HK-2 (cell line): ENCODE measurements around the gene FAM184B.

Experiments
- DNase-seq: peaks from one replicate; pipeline ENCODE4 v3.0.0-alpha.2; 2018; ENCODE audit not compliant: unreplicated experiment

Gene FAM184B

DNA sequence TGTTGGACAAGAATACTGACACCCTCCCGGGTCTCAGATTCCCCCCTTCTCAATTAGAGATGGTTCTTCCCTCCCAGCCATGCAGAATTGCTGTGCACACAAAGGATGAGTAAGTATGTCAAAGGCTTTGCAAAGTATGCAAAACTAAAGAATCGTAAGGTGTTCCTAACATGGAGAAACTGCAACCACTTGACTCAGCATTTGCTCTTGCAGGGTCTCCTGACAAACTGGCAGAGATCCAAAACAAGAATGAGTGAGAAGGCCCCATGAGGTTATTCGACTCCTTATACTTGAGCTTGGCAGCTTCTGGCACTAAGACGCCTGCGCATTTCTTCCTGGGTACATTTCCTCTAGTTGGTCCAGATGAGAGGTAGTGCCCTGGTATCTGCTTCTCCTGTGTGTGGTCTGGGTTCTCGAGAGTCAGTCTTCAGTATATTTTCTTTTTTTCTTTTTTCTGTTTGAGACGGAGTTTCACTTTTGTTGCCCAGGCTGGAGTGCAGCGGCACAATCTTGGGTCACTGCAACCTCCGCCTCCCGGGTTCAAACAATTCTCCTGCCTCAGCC is 8.2 kb downstream of the FAM184B start:
- no peak for DNase-seq

DNA sequence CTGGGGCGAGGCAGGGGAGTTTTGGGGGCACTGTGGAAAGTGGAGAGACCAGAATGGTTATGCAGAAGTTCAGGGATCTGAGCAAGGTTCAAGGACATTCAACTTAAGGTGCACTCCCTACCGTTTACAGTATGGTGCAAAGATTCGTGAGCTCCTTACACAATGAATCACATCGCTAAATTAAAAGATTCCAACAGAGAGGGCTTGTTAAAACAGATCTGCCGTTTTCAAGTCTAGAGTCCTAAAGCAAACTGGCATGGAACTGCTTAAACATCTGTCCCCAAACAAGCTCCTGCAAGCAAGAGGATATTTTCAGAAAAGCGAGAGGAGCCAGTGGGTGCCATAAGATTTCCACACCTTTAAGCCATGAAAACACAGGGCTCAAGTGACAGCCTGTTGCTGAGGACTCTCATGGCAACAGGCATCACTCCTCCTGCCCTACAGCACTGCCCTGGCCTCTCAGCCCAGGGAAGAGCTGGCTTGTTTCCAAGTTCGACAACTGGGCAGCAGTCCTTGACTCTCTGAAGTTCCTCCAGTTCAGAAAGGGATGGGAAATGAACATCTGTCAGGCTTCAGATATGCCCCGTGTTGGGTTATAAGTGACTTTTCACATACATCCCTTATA is 10.0 kb downstream of the FAM184B start:
- DNase-seq, result no peak

DNA sequence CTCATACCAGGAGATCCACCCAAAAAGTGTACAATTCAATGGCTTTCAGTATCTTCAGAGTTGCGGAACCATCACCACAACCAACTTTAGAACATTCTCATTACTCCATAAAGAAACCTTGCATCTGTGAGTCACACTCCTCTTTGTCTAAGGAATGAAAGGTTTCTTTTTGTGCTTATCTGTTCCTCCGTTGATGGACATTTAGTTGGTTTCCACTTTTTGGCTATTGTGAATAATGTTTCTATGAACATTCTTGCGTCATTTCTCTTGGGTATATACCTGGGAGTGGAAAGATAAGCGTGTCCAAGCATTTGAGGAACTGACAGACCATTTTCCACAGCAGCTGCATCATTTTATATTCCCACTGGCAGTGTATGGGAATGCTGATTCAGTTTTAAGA is 10.6 kb downstream of the FAM184B start:
- DNase-seq, result no peak

DNA sequence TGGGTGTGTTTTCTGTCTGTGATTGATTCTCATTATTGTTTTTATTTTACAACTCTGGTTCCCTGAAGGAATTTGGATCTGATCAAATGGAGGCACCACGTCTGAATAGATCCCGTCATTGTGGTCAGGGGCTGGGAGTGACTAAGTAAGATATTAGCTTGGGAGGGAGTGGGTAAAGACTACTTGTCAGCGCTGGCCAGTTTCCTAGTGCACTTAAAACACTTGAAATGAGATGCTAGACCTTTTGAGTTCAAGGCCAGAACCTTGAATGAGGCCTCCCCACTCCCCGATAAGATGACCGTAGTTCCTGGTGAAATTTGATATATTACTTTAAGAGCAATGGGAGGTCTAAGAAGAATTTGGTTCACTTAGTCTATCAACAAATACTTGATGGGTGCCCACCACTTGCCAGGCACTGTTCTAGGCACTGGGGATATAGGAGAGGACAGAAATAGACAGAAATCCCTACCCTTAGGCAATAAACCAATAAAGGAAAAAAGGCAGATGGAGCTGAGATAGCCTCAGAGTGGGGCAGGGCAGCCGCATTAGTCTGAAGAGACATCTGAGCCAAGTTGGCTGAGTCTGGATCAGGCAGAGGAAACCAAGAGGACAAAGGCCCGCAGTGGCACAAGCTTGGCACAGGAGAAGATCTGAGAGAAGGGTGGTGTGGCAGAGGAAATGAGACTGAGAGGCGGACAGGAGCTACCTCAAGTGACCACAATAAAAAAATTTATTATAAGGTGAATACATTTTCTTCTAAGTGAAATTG is 11.8 kb downstream of the FAM184B start:
- no peak for DNase-seq

DNA sequence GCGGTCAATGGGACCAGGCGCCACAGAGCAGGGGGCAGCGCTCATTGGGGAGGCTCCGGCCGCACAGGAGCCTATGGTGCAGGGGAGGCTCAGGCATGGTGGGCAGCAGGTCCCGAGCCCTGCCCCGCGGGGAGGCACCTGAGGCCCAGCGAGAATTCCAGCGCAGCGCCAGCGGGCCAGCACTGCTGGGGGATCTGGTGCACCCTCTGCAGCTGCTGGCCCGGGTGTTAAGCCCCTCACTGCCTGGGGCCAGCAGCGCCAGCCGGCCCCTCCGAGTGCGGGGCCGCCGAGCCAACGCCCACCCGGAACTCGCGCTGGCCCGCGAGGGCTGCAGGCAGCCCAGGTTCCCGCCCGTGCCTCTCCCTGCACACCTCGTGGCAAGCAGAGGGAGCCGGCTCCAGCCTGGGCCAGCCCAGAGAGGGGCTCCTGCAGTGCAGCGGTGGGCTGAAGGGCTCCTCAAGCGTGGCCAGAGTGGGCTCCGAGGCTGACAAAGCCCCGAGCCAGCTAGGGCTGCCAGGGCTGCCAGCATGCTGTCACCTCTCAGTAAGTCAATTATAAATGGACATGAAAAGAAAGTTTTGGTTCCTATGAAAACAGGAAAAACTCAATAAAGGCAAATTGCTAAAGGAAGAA is 14.5 kb downstream of the FAM184B start:
- DNase-seq, result no peak

DNA sequence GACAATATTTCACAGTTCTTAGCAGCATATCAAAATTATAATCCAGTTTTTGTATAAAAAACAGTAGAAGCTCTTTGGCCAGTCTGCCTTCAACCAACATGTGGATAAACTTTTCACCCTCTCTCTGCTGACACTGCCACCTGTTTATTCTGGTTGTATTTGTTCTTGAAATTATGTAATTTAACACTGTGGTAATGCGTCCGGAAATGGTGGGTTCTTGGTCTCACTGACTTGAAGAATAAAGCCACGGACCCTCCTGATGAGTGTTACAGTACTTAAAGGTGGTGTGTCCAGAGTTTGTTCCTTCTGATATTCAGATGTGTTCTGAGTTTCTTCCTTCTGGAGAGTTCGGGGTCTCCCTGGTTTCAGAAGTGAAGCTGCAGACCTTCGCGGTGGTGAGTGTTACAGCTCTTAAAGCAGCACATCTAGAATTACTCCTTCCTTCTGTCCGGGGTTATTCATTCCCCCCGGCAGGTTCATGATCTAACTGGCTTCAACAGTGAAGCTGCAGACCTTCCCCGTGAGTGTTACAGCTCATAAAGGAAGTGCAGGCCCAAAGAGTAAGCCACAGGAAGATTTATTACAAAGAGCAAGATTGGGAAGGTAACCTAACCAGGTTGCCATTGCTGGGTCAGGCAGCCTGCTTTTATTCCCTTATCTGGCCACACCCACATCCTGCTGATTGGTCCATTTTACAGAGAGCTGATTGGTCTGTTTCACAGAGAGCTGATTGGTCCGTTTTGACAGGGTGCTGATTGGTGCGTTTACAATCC is 15.7 kb downstream of the FAM184B start:
- DNase-seq, result no peak

DNA sequence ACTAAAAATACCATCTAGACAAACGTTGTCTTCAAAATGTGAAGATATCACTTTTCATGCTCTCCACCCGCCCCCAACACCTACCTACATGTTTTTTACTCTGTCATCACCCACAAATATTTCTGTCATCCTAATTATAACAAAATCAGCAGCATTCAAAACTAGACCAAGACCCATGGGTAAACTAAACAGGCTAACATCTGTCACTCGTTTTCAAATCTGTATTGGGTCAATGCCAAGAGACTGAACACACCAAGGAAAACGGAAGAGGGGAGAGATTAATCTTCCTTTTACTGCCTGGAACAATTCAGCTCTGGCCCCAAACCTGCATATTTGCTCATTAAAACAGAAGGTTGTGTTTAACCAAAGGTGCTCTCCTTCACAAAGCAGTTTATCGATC is 17.5 kb downstream of the FAM184B start:
- DNase-seq, result no peak

DNA sequence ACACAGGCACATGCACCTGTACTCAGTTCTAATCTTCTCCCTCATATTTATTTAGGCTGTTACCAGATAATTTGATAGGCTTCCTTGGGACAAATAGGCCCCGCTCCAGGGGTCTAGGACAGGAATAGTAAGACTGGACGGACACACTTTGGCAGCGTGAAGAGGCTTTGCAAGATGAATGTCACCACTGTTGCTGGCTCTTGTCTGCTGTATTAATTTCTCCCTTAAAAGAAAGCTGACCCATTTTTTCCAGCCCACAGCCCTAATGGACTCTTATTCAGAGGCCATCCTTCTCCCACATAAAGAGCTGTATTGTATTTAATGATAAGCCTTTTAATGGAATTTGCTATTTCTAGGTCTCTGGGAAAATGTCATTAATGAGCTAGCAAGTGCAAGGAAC is 18.0 kb downstream of the FAM184B start:
- no peak for DNase-seq

DNA sequence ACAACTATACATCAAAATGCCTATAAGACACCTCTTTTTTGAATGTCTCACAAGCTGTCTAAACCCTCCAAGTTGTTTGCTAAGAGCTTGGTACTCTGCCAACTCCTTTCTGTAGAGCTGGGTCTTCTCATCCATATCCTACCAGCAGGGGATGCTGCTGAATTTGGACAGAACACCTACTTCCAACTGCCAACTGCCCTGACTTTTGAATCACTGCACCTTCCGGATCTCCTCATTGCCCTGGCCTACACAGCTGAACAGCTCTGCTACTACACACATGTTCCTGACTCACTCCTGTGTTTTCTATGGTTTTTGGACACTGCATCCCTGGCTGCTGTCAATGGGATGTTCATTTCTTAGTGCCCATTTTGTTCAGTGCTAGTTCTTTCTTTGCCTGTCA is 18.7 kb downstream of the FAM184B start:
- peak; percentile 22 for DNase-seq

DNA sequence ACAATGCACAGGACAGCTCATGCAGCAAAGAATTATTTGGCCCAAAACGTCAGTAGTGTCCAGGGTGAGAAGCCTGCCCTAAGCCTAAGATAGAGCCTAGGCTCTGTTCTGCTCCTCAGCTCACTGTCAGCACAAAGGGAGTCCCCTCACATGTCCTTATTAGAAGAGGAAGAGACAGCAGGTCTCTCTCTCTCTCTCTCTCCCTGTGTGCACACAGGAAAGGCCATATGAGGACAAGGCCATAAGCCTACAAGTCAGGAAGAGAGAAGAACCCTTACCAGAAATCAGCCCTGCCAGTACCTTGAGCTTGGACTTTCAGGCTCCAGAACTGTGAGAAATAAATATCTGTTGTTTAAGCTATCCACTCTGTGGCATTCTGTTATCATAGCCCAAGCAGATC is 20.4 kb downstream of the FAM184B start:
- DNase-seq, result no peak

DNA sequence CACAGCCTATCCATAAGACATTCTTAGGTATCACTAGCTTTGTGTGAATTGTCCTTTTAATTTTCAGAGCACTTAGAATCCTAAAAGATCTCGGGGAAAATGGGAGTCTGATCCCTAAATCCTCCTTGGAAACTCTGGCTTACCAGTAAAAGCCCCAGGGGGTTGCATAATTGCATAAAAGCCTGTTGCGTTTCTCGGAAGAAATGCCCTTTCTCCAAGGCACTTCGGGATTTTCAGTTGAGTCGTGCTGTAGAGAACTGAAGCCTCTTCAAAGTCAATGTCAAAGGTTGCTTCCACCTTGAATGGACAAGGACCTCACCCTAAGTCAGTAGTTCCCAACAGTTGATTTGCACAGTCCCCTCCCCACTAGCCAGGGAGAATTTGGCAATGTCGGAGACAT is 20.8 kb downstream of the FAM184B start:
- no peak for DNase-seq

DNA sequence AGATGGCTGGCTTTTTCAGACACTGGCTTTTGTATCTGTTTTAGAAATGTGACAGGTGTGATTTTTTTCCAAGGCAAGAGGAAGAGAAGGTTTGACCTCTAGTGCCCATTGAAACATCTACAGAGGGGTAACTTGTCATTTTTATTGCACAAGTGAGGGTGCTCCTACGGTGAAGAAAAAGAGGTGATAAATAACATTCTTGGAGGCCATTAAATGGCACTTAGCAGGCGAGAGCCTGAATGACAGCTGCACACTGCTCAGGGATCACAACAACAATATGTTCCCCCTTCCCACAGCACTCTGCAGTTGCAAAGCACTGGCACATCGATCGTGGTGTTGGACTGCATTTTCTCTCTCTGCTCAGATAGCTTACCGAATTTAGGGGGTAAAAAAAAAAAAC is 22.9 kb downstream of the FAM184B start:
- DNase-seq, result no peak

DNA sequence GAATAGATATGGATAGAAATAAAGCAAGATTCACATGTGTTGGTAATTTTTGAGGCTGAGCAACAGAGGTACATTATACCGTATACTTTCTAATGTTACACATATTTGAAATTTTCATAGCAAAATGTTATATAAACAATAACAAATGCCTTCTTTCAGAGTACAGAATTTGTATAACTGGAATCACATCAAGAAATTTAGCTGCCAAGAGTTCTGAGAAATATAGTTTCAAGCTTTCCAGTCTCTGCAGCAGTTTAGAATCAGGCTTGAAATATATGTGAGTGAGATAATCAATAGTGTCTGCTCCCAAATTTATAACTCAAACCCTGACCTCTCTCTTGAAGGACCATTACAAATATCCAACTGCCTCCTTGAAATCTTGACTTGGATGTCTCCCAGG is 23.8 kb downstream of the FAM184B start:
- DNase-seq, result no peak

DNA sequence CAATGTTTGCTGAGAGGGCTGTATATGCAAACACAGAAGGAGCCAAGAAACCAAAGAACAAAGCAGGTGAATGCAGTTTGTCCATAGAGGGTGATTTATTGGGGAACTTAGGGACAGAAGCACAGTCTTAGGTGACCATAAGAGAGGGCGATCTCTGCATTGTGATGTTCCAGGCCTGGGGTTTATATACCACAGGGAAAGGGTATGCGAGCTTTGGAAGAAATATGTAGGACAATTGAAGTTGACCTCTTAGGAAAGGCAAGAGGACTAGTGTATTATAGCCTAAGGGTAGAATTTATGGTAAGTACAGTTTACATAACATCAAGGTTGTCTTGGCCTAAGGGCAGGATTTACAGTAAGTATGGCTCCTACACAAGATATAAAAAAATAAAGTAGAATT is 27.8 kb downstream of the FAM184B start:
- DNase-seq, result no peak

DNA sequence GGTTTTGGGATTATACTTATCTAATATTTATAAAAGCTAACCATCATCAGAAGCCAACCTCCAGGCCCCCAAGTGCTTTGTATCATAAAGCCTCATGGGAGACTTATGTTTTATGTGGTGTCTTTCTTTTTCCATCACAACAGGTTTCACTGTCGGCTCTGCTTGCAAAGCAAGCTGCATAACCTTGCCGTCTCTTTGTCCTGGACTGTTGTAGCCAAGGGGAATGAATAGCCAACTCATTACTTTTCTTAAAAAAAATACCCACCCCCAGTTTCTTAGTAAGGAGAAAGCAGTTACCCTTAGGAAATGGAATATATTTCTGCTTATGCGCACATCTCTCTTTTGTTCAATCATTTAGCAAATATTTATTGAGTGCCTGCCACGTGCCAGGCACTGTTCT is 40.7 kb downstream of the FAM184B start:
- DNase-seq, result no peak

DNA sequence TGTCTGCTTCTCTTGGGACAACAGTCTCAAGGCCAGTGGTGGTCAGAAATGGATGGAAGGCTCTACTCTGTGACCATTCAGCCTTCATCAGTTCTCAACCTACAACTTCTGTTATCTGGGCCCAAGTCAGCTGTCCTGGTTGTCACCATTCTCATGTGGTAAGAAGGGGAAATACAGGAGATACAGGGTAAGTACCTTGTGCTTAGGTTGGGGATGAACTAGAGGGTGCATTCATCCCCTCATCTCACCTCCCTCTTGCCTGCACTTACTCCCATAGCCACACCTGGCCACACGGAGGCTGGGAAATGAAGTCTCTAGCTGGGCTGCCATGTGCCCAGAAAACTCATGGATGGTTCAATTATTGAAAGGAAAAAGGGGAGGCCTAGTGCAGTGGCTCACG is 44.9 kb downstream of the FAM184B start:
- no peak for DNase-seq

DNA sequence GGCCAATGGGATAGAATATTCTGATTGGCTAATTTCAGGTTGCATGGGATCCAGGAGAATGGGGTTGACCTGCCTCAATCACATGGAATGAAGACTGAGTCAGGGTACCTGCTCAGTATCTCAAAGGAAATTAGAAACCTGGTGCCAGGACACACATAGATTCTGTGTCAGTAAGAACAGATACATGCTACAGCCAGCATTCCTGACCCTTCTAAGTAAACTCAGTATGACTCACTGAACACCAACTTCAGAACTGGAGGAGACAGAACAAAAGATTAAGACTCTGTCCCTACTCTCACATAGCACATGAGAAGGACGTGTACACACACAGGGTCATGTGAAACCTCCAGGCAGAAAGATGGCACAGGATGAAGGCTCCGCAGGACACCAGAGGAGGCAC is 54.5 kb downstream of the FAM184B start:
- DNase-seq, result no peak

DNA sequence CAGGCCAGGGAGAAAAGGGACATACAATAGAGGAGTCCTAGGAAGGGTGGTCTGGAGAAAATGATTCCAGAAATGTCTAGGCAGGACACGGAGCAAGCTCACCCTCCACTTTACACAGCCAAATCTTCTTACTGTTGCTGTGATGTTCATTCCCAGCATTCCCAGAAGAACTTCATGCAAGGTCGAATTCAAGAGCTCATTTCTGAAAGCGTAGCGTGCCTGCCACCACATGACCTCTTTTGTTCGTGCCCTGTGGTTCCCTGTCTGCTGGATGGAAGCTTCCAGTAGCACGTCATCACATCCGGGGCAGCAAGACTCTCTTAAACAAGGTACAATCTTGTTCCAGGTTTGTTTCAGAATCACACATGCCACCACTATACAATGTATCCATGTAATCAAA is 57.8 kb downstream of the FAM184B start:
- DNase-seq, result no peak

DNA sequence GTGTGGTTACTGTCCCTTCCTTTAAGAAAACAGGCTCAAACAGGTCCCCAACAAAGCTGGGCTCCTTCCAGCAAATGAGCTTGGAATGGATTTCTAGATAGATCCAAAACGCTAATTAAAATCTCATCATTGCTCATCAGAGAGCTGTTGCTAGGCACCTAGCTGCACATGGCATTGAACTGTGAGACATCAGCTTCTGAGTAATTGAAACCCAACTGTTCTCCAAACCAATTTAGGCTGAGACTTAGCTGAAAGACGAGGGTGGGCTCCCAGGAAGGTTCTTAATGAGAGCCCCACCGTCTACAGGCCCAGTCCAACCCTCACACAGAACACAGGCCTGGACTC is 59.1 kb downstream of the FAM184B start:
- DNase-seq, result no peak

DNA sequence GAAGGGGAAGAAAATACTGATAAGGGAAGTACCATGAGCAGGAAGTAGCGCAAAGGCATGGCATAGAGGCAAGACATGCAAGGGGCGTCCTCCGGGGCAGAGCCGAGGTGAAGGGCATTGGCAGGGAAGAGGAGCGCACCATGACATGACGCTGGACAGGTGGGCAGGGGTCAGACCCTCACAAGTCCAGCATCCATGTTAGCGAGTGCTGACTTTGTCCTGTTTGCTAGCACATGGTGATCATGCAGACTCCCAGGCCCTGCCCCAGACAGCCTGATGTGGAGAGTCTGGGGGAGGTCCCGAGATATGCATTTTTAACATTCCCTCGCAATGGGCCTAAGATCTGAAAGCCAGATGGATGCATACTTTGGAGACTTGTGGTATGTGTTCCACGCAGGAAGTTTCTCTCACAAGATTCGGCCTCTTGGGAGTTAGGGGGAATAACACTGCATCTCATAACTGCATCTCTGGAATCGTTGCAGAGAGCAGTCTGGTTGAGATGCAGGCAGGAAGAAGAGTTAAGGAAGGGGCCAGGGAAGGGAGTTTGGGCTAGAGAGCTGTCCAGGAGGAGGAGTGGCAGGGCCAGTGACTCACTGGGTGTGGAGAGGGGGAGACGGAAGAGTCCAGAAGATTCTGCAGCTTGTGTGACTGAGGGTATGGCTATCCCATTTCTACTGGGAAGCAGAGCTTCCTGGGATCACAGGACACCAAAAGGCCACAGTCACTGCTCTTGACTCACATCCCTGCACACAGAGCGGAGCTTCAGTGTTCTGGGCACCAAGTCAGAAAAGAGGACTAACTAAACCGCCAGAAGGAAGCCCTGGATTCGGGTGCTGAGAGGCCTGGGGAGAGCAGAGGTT is 59.7 kb downstream of the FAM184B start:
- no peak for DNase-seq

DNA sequence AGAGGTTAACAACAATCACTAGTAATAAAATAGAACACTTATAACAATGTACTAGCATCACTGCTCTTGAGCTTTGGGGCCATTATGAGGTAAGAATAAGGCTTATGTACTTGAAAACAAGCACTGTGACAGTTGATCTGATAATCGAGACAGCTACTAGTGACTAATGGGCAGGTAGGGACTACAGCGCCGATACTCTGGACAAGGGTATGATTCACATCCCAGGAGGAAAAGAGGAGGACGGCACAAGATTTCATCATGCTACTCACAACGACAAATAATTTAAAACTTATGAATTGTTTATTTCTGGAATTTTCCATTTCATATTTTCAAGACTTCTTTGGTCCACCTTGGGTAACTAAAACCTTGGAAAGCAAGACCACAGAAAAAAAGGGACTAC is 62.3 kb downstream of the FAM184B start:
- DNase-seq, result no peak
